NCI-H2081 treated with DMSO at 0.1 percent for 48 hours (cell line): ENCODE results near the gene KRTAP12-1.

ENCODE experiments used
- DNase-seq: peaks from one replicate; lab custom pipeline; 2025; lab: John Stamatoyannopoulos, UW

The KRTAP12-1 gene

DNA sequence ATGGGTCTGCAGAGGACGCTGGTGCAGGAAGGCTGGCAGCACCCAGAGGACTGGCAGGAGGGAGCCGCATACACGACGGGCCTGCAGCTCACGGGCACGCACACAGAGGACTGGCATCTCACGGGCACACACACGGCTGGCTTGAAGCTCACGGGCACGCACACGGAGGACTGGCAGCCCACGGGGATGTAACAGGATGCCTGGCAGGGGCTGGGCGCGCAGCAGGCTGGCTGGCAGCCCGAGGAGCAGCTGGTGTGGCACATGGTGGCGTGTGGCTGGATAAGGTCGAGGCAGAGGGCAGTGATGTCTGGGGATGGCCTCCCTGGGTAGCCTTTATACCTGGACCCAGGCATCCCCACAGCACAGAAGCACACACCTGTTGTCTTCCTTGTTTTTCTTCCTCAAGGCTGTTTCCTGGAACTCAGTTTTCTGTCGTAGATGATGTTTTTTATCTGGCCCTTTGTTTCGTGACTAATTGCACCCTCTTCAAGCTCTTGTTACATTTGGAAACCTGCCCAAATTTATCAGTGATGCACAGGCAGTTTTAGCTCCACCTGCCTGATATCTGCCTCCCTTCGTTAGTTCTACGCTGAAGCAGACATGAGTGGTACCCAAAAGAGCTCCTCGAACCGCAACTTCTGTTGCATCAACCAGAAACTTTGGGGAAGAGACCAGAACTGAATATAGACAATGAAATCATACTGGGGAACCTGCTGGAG is at the start of gene KRTAP12-1:
Gene KRTAP12-1, minus strand, starts transcription at position 303 of the 719 bp plus-strand sequence. Its CDS starts 40 bp downstream, at position 263.
- DNase-seq, result peak; percentile 47

- no peak for DNase-seq
Measured at GRCh38 chr21:44730951-44731579, 49.1 kb upstream of the KRTAP12-1 start.

GRCh38 chr21:44730028-44730395 is 48.0 kb upstream of the KRTAP12-1 start:
- no peak for DNase-seq

- DNase-seq, result no peak
Measured at GRCh38 chr21:44729336-44730027, 47.5 kb upstream of the KRTAP12-1 start.

GRCh38 chr21:44728716-44729115 is 46.8 kb upstream of the KRTAP12-1 start:
- DNase-seq, result no peak

DNA sequence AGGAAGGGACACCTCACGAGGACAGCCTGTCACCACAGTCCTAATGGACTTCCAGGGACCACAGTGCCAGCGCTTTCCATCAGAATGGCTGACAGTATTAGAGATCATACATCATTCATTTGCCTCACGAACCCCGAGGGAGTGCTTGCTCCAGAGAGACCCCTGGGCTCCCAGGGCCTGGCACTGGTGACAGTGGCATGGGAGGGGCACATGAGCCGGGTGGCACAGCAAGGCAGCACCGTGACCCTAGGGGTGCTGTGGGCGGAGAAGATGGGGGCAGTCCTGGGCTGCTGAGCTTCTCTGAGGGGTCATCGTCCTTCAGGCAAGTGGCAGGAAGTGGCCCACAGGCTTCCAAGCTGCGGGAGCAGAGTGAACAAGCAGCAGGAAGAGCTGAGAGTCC is 45.8 kb upstream of the KRTAP12-1 start:
- DNase-seq, result no peak

- no peak for DNase-seq
Measured at GRCh38 chr21:44727321-44727720, 45.4 kb upstream of the KRTAP12-1 start.

- DNase-seq, result no peak
Measured at GRCh38 chr21:44726826-44727225, 44.9 kb upstream of the KRTAP12-1 start.

DNA sequence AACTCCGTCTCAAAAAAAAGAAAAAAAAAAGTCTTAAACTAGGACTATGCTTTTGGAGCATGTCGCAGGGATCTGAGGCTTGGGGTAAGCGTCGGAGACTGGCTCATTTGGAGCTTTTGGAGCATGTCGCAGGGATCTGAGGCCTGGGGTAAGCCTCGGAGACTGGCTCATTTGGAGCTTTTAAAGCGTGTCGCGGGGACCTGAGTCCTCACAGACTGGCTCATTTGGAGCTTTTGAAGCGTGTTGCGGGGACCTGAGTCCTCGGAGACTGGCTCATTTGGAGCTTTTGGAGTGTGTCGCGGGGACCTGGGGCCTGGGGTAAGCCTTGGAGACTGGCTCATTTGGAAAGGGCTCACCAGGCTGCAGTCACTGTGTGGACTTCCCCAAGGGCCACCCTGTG is 43.0 kb upstream of the KRTAP12-1 start:
- no peak for DNase-seq

- DNase-seq, result no peak
Measured at GRCh38 chr21:44724196-44724595, 42.2 kb upstream of the KRTAP12-1 start.

DNA sequence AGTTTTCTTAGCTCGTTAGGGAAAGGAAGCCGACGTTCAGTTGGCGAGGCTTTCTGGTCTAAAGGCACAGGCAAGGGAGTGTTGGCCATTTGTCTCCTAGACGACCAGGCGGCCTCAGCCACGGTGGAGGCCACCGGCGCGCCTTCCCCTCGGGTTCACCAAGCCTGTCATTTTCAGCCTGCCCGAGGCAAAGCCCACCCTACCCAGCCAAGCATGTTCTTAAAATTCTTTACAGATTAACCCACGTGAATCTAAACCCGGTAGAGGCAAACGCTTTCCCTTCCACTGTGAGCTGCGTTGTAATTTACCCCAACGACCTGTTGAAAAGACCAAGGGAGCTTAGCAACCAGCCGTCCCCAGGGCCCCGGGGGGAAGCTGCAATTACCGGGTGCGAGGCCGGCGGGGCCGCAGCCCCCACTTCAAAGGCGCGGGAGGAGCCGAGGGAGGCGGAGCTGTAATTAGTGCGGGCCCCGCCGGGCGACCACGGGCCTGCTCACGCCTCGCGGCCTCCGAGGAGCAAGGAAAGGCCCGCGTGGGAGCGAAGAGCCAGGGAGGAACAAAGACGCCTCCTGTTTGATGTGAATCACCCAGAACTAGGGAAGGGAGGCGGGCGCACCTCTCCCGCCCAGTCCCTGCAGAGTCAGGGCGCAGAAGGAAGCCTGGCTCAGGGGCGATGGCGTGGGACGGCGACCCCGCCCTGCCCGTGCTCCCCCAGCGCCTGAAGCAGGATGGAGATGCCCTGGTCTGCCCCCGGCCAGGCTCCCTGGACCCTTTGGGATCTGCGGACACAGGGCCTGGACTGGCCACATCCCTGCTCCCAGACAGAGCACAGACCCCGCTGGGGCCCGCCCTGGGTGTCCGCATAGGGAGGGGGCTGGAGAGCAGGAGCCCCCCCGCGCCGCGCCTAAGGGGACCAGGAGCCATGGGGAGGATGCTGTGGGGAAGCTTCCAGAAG is 41.5 kb upstream of the KRTAP12-1 start:
- DNase-seq, result no peak

- DNase-seq, result no peak
Measured at GRCh38 chr21:44722731-44723130, 40.8 kb upstream of the KRTAP12-1 start.

DNA sequence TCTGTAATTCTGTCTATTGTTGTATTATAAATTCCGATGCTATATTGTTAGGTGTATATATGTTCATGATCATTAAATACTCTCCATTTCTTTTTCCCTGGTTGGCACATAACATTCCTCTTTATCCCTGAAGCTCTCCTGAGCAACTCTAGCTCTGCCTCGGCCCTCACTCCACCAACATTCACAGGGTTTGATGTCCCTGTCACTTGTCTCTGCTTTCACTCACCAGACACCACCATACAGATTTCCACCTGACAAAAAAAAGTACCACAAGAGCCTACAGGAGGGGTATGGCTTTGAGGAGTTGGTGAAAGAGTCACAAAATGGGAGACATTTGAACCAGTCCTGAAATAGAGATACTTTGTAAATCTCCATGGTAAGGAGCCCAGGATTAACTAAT is 38.2 kb upstream of the KRTAP12-1 start:
- no peak for DNase-seq

- no peak for DNase-seq
Measured at GRCh38 chr21:44718571-44718970, 36.6 kb upstream of the KRTAP12-1 start.

DNA sequence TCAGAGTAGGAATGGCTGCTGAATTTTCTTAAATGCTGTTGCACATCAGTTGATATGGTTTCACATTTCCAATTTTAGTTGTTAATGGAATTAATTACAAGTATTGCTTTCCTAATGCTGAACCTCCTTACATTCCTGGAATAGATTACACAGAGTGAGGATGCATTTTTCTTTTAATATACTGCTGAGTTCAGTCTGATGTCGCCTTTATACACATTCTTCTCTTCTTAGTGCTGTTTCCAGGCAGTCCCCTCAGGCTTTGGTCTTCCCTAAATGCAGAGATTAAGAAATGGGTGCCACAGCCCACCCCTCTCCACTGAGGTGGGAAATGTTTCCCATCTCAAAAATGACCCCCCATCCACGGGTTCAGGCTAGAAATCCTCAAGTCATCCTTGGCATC is 36.1 kb upstream of the KRTAP12-1 start:
- no peak for DNase-seq

- DNase-seq, result no peak
Measured at GRCh38 chr21:44716984-44717383, 35.0 kb upstream of the KRTAP12-1 start.

- no peak for DNase-seq
Measured at GRCh38 chr21:44714905-44715304, 32.9 kb upstream of the KRTAP12-1 start.

DNA sequence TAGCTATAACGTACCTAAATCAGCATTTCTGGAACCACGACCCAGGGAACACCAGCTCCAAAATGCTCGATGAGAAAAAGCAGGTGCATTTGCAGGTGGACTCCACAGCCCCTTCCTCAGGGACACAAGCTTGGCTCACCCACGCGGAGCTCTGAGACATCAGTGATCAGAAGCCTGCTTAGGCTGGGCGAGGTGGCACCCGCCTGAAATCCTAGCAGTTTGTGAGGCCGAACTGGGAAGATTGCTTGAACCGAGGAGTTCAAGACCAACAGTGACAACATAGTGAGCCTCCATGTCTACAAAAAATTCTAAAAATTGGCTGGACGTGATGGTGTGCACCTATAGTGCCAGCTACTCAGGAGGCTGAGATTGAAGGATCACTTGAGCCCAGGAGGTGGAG is 31.9 kb upstream of the KRTAP12-1 start:
- DNase-seq, result no peak

- no peak for DNase-seq
Measured at GRCh38 chr21:44713130-44713529, 31.2 kb upstream of the KRTAP12-1 start.

DNA sequence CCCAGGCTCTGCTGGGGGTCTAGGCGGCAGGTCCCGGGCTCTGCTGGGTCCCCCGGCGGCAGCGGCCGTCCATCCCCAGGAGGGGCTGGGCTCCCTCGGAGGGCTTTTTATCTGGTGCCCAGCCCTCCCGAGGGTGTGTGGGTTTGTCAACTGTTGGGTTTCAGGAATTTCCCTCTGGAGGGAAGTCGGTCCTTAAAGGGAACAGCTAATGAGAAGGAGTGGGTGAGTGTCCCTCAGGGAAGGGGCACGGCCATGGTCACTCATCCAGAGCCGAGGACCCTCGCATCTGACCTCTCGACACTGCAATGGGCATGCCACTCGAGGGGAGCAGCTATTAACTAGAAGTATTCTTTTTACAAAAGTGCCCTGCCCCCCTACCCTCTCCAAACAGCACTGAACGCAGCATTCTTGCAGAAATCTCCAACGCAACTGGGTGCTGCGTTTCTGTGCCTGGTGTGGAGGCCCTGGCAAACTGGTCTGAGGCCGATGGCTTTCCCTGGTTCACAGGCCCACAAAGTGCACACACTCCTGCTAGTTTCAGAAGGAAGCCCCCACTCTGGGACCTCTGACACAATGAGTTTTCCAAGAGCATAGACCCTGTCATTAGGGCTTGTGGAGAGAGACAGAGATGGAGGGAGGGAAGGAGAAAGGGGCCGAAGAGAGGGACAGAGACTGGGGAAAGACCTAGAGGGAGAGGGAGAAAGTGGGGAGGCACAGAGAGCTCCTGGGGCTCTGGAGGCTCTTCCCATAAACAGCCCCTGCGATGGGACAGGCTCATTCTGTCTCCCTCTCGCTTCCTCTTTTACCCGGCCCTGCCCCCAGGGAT is 30.5 kb upstream of the KRTAP12-1 start:
- DNase-seq, result no peak
